Right atrium auricular region (tissue), 2 donors: ENCODE results near the gene AOPEP. TPM values are rescaled to one million over a fixed set of nuclear protein-coding genes. Genes with fewer than 3 reads are reported as not detected.

ENCODE experiments used
- DNase-seq: peaks from one replicate; pipeline ENCODE4 v3.0.0-alpha.2; 2019; ENCODE audit warnings: low spot score
- H3K27ac ChIP-seq, 2 donors: fragments of 200-600 bp; sonication (generic); 1 replicate in 1 of 2; 2 replicates in 1 of 2; pipeline ENCODE4 v1.5.1; 2016 to 2019
- H3K27me3 ChIP-seq, 2 donors: fragments of 200-600 bp; sonication (generic); one replicate each; pipeline versions ENCODE4 v1.5.1 to v1.6.0; 2017 to 2019
- H3K36me3 ChIP-seq: fragments of 200-600 bp; sonication (generic); one replicate; pipeline ENCODE4 v1.5.1; 2016
- H3K4me1 ChIP-seq, 2 donors: fragments of 200-600 bp; sonication (generic); one replicate each; pipeline versions ENCODE4 v1.5.1 to v1.6.0; 2017 to 2019
- H3K4me3 ChIP-seq, 2 donors: fragments of 200-600 bp; sonication (generic); 1 replicate in 1 of 2; 2 replicates in 1 of 2; pipeline ENCODE4 v1.5.1; 2017 to 2019; ENCODE audit warnings: mild to moderate bottlenecking in 1 of 2, moderate library complexity in 1 of 2
- H3K9me3 ChIP-seq, 2 donors: fragments of 200-600 bp; sonication (generic); one replicate each; pipeline ENCODE4 v1.5.1; 2019
- total RNA-seq, 2 donors: library from RNA; depleted of rRNA; stranded (reverse); fragments of >200 nt; gene quantifications; one replicate each; pipeline ENCODE4 v1.1.0, GENCODE V29; 2016
- TF ChIP-seq, protein P1 (sequence below), 2 donors: fragments of 200-600 bp; sonication (generic); IDR thresholded peaks; one replicate each; pipeline ENCODE4 v1.5.1; 2019; ENCODE audit warnings: antibody characterized with exemption in 2 of 2

Gene AOPEP
- total RNA-seq, 2 donors from 2014 or later, result 262 to 314 TPM

DNA sequence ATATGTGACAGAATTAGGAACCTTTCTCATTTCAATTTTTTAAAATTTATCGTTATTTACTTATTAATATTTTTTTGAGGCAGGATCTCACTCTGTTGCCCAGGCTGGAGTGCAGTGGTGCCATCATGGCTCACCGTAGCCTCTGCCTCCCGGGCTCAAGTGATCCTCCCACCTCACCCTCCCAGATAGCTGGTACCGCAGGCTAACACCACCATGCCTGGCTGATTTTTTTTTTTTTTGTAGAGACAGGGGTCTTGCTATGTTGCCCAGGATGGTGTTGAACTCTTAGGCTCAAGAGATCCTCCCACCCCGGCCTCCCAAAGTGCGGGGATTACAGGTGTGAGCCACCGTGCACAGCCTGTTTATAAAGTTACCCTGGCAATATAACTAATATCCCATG, 275.2 kb downstream of the AOPEP start:
- Histone ChIP-seq H3K36me3 (peaks cover 8% of the 10 kb centered on the region), H3K4me1 (peaks cover 0 to 17% of the 10 kb centered on the region in 2 donors)

DNA sequence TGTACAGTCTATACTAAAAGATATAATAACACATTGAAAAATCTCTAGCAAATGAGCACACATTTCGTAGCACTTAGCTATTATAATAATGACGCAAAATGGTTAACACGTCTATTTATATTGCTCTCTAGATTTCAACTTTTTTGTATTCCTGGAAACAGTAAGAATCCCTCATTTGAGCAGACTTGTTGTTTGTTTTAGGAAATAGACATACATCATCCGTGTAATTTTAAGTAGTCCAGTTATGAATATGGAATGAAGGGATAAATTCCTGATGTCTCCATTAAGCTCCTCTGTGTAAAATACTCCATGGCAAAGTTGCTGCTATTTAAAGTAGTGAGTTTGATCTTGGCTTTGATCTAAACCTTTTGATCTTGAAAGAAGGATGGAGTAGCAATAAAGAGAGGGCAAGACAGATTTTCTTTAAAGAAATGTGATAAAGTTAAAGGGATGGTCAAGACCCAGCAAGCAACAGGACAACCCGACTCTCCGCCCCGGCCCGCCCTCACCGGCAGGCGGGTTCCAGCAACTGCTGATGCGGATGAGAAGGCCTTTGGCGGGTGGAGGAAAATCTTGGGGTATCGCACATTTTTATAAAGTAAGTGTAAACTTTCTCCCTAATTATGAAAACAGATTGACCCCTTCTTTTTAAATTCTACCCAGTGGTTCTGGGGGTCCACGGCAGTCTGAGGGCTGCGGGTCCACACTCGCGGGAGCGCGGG, 277.4 kb downstream of the AOPEP start:
- TF ChIP-seq, protein P1, sequence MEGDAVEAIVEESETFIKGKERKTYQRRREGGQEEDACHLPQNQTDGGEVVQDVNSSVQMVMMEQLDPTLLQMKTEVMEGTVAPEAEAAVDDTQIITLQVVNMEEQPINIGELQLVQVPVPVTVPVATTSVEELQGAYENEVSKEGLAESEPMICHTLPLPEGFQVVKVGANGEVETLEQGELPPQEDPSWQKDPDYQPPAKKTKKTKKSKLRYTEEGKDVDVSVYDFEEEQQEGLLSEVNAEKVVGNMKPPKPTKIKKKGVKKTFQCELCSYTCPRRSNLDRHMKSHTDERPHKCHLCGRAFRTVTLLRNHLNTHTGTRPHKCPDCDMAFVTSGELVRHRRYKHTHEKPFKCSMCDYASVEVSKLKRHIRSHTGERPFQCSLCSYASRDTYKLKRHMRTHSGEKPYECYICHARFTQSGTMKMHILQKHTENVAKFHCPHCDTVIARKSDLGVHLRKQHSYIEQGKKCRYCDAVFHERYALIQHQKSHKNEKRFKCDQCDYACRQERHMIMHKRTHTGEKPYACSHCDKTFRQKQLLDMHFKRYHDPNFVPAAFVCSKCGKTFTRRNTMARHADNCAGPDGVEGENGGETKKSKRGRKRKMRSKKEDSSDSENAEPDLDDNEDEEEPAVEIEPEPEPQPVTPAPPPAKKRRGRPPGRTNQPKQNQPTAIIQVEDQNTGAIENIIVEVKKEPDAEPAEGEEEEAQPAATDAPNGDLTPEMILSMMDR (IDR thresholded peaks at IDR 0.05), result no peak
- H3K27me3 ChIP-seq, result no peaks in the 10 kb centered on the region
- H3K4me3 ChIP-seq, result peak overlapping the region; percentile 82 to 88
- H3K27ac ChIP-seq, result peak overlapping the region; percentile 99 to 100
- peaks cover 0 to 25% of the 10 kb centered on the region in 2 donors for H3K4me1 ChIP-seq
- H3K9me3 ChIP-seq, result no peaks in the 10 kb centered on the region
- H3K36me3 ChIP-seq, result peaks cover 29% of the 10 kb centered on the region
- no peak for DNase-seq

More for the DNA sequence above, 275.2 kb downstream of the AOPEP start:
- peak overlapping the region; percentile 99 to 100 for H3K27ac ChIP-seq
- TF ChIP-seq, protein P1 (IDR thresholded peaks at IDR 0.05), result no peak
- no peak for DNase-seq
- H3K27me3 ChIP-seq, result no peaks in the 10 kb centered on the region
- no peaks in the 10 kb centered on the region for H3K9me3 ChIP-seq
- H3K4me3 ChIP-seq, result no peak overlapping the region

DNA sequence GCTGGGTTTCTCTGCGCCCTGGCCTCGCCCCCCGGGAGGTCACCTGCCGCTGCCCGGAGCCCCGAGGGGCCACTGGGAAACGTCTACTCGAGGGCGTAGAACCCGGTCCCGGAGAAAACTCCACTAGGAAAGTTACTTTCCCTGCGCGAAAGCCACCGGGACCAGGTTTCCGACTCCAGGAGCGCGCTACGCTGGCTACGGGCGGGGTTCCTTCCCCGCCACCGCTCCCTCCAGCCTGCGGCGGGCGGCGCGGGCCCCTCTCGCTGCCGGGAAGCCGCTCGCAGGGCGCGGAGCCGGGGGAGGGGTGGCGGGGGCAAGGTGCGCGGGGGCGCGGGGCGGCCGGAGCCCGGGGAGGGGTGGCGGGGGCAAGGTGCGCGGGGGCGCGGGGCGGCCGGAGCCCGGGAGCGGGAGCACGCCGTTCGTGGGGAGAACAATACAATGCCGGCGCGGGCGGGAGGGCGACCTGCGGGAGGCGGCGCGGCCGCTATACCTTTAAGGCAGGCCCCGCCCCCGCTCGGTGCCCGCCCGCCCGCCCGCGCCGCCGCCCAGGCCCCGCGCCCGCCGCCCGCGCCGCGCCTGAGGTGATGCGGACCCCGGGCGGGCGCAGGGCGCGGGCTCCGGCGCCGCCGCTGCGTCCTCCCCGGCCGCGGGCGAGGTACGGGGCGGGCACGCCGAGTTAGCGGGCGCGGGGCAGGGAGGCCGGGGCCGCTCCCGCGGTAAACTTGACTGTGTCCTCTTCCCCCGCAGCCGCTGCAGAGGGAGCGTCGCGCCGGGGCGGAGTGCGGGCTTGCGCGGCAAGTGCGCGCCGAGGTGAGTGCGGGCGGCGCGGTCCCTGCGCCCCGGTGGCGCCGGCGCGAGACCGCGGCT, 278.1 kb downstream of the AOPEP start:
- DNase-seq, result no peak
- Histone ChIP-seq H3K27me3 (no peaks in the 10 kb centered on the region), H3K9me3 (no peaks in the 10 kb centered on the region), H3K36me3 (peaks cover 37% of the 10 kb centered on the region), H3K4me3 (peak overlapping the region; percentile 82 to 88), H3K27ac (peak overlapping the region; percentile 99 to 100), H3K4me1 (peaks cover 0 to 33% of the 10 kb centered on the region in 2 donors)
- TF ChIP-seq, protein P1 (IDR thresholded peaks at IDR 0.05), result no peak

DNA sequence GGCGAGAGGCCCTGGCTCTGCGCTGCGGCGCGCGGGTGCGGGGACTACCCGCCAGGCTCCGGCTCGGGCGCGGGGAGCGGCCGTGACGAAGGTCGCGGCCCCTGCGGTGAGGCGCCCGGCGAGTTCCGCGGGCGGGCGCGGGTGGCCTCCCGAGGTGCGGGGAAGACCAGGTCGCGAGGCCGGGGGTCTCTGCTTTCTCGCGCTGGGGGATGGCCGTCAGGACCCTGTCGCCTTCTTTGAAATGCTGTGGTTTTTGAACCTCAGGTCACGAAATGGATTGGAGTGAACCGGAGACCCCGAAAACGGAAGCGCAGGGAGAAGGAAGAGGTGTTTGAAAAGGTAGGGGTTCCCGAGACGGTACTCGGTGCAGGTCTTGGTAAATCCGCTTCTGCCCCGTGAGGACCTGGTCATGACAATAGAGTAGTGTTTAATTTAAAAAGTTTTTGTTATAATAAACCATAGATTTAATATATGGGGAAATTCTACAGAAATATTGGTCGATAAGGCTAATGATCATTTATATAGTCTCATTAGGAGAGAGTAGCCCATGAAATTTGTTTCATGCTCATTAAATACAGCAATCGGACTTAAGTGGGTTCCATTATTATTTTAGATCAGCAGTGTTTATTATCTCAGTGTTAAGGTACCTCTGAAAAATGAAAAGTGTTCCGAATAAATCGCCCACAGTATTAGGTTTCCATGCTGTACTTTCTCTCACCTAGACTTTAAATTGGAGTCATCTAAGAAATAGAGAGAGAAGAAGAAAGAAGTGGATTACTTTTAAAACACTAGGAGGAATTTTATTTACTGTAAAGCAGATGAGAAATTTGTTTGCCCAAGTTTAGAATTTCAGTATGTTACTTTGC, 279.0 kb downstream of the AOPEP start:
- H3K27me3 ChIP-seq, result no peaks in the 10 kb centered on the region
- peak overlapping the region; percentile 82 to 88 for H3K4me3 ChIP-seq
- no peak for DNase-seq
- peaks cover 42% of the 10 kb centered on the region for H3K36me3 ChIP-seq
- TF ChIP-seq, protein P1 (IDR thresholded peaks at IDR 0.05), result no peak
- H3K27ac ChIP-seq, result peak overlapping the region; percentile 99 to 100
- H3K9me3 ChIP-seq, result no peaks in the 10 kb centered on the region
- H3K4me1 ChIP-seq, result peaks cover 0 to 39% of the 10 kb centered on the region in 2 donors

DNA sequence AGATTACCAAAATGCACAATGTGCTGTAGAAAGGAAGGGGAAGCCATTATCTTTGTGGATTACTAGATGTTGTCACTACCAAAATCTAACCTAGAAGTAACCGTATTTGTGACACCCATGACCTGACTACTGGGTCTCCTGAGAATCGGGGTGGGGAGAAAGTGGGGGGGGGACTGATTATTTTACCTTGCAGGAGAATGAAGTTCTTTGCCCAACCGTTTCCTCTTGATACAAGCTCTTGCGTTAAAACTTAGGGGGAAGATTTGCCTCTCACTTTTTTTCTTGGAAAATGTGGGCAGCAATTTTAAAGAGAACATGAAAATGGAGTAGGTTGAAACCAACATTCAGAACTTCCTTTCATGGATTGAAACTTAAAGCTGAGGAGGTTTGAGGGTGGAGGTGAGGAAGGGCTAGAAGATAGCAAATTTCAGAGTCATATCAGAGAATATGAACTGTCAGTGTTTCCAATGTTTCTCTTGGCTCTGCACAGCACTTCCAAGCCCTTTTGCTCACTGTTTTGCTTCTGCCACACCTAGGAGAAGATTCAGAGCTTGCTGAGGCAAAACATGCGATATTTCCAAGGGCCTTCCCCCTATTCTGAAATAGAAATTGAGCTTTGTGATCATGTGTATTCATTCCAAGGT, 280.8 kb downstream of the AOPEP start:
- DNase-seq, result no peak
- H3K4me3 ChIP-seq, result peak overlapping the region; percentile 82 to 88
- TF ChIP-seq, protein P1 (IDR thresholded peaks at IDR 0.05), result no peak
- H3K4me1 ChIP-seq, result peaks cover 0 to 48% of the 10 kb centered on the region in 2 donors
- no peaks in the 10 kb centered on the region for H3K9me3 ChIP-seq
- peak overlapping the region; percentile 99 to 100 for H3K27ac ChIP-seq
- peaks cover 58% of the 10 kb centered on the region for H3K36me3 ChIP-seq
- H3K27me3 ChIP-seq, result no peaks in the 10 kb centered on the region
